ENCODE measurements around the gene DCTN3. TPM values are rescaled to one million over a fixed set of nuclear protein-coding genes. Genes with fewer than 3 reads are reported as not detected.

The DCTN3 gene
- total and polyA plus RNA-seq, 2 donors (not counting 3 experiments of a cell fraction or from before 2014, with no cell fraction given) = 91.0 to 170 TPM

- H3K27ac ChIP-seq (ENCODE audit: insufficient read depth, low read depth, low read length) = no peak overlapping the region
- FAIRE-seq = no peak
- H3K79me2 ChIP-seq (ENCODE audit: control insufficient read depth, insufficient read depth, low read length) = no peaks in the 10 kb centered on the region
- dilution Hi-C loops (cut with MboI; ENCODE audit: extremely low pct_ligation_motif_present, low sequenced_read_pairs) (no loop called here), intact Hi-C loops (cut with micrococcal nuclease) (no loop called here)
- H3K4me1 ChIP-seq (ENCODE audit: control insufficient read depth, extremely low read depth, insufficient read depth, low read length) = no peaks in the 10 kb centered on the region
- DNase-seq (ENCODE audit: low read depth, low spot score) = no peak
- H3K27me3 ChIP-seq (ENCODE audit: control insufficient read depth in 2 of 2, insufficient read depth in 2 of 2, low read length in 2 of 2) = peaks cover 18% of the 10 kb centered on the region in 2 experiments
- no peaks in the 10 kb centered on the region for H4K20me1 ChIP-seq (replicated peaks; ENCODE audit: control insufficient read depth, extremely low read depth, insufficient read depth, low read length)
- no peak overlapping the region for H2AFZ ChIP-seq (ENCODE audit: low read depth, low read length)
- TF ChIP-seq FOS (IDR thresholded peaks at IDR 0.05; ENCODE audit: borderline replicate concordance, insufficient read depth, low read length) (no peak), JUN (IDR thresholded peaks at IDR 0.05; ENCODE audit: borderline replicate concordance, insufficient read depth, insufficient read length, low read depth) (no peak)
- TF ChIP-seq, protein P1, sequence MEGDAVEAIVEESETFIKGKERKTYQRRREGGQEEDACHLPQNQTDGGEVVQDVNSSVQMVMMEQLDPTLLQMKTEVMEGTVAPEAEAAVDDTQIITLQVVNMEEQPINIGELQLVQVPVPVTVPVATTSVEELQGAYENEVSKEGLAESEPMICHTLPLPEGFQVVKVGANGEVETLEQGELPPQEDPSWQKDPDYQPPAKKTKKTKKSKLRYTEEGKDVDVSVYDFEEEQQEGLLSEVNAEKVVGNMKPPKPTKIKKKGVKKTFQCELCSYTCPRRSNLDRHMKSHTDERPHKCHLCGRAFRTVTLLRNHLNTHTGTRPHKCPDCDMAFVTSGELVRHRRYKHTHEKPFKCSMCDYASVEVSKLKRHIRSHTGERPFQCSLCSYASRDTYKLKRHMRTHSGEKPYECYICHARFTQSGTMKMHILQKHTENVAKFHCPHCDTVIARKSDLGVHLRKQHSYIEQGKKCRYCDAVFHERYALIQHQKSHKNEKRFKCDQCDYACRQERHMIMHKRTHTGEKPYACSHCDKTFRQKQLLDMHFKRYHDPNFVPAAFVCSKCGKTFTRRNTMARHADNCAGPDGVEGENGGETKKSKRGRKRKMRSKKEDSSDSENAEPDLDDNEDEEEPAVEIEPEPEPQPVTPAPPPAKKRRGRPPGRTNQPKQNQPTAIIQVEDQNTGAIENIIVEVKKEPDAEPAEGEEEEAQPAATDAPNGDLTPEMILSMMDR (IDR thresholded peaks at IDR 0.05; ENCODE audit: extremely low read depth in 1 of 2, insufficient read depth in 1 of 2, low read depth in 1 of 2, low read length in 2 of 2) = no peak
- ChIA-PET CTCF (interaction anchor here (1.0 to 2.6 kb wide), 3 partner anchors 19 to 32 kb away, joined by 3 to 17 read pairs (median 3); no protein-coding TSS in a partner anchor), POLR2A (no interaction called here)
- no peaks in the 10 kb centered on the region for H3K36me3 ChIP-seq (ENCODE audit: control insufficient read depth in 2 of 2, extremely low read depth in 1 of 2, insufficient read depth in 2 of 2, low read length in 2 of 2)
- H3K9me3 ChIP-seq (replicated peaks; ENCODE audit: control insufficient read depth, insufficient read depth, low read length) = no peaks in the 10 kb centered on the region
- H3K4me3 ChIP-seq (replicated peaks in 1 of 3; ENCODE audit: insufficient read depth in 1 of 3, low read depth in 1 of 3, low read length in 3 of 3) = no peak overlapping the region
- no TSS peak for BruUV-seq (replicated peaks)
- H3K4me2 ChIP-seq (ENCODE audit: insufficient read depth, low read length) = no peak overlapping the region
- no peak overlapping the region for H3K9ac ChIP-seq (replicated peaks; ENCODE audit: extremely low read depth, insufficient read depth, low read length)
- H3K9me1 ChIP-seq (replicated peaks; ENCODE audit: control insufficient read depth, extremely low read depth, insufficient read depth, low read length) = no peaks in the 10 kb centered on the region
Observed at GRCh38 chr9:34572092-34572491, 48.2 kb downstream of the DCTN3 start.

DNA sequence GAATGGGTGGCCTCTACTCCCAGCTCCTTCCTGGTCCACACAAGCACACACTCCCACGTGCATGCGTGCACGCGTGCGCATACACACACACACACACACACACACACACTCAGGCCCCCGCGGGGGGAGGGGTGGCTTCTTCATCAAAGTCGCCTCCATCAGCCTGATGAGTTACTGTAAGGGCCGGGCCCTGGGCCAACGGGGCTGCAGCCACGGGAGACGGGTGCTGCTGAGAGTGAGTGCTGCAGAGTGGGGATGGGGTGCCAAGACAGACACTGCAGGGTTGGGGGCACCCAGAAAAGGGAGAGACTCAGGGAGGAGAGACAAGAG lies 48.8 kb downstream of the DCTN3 start:
- dilution Hi-C loops (cut with MboI; ENCODE audit: extremely low pct_ligation_motif_present, low sequenced_read_pairs) (no loop called here), intact Hi-C loops (cut with micrococcal nuclease) (no loop called here)
- no TSS peak for BruUV-seq (replicated peaks)
- no peaks in the 10 kb centered on the region for H3K4me1 ChIP-seq (ENCODE audit: control insufficient read depth, extremely low read depth, insufficient read depth, low read length)
- H3K36me3 ChIP-seq (ENCODE audit: control insufficient read depth in 2 of 2, extremely low read depth in 1 of 2, insufficient read depth in 2 of 2, low read length in 2 of 2) = no peaks in the 10 kb centered on the region
- H3K9me1 ChIP-seq (replicated peaks; ENCODE audit: control insufficient read depth, extremely low read depth, insufficient read depth, low read length) = no peaks in the 10 kb centered on the region
- POLR2A ChIA-PET = no interaction called here
- no peak overlapping the region for H2AFZ ChIP-seq (ENCODE audit: low read depth, low read length)
- FAIRE-seq = no peak
- TF ChIP-seq MAX (IDR thresholded peaks at IDR 0.05; ENCODE audit: insufficient read depth, insufficient read length) (no peak), POLR2A (IDR thresholded peaks at IDR 0.05; ENCODE audit: low read depth, low read length) (no peak), MYC (IDR thresholded peaks at IDR 0.05; ENCODE audit: low read depth, low read length) (no peak), EZH2 (IDR thresholded peaks at IDR 0.05; ENCODE audit: borderline replicate concordance, low read depth, low read length, severe bottlenecking) (no peak), GATA2 (IDR thresholded peaks at IDR 0.05; ENCODE audit: insufficient read depth, insufficient read length, low read depth, low read length) (no peak), JUN (IDR thresholded peaks at IDR 0.05; ENCODE audit: borderline replicate concordance, insufficient read depth, insufficient read length, low read depth) (no peak), POLR2AphosphoS5 (IDR thresholded peaks at IDR 0.05; ENCODE audit: insufficient read depth, low read depth, low read length) (no peak), FOS (IDR thresholded peaks at IDR 0.05; ENCODE audit: borderline replicate concordance, insufficient read depth, low read length) (no peak)
- TF ChIP-seq, protein P1 (IDR thresholded peaks at IDR 0.05; ENCODE audit: extremely low read depth in 1 of 2, insufficient read depth in 1 of 2, low read depth in 1 of 2, low read length in 2 of 2) = no peak
- no peaks in the 10 kb centered on the region for H4K20me1 ChIP-seq (replicated peaks; ENCODE audit: control insufficient read depth, extremely low read depth, insufficient read depth, low read length)
- H3K79me2 ChIP-seq (ENCODE audit: control insufficient read depth, insufficient read depth, low read length) = no peaks in the 10 kb centered on the region
- peaks cover 12 to 15% of the 10 kb centered on the region in 2 experiments for H3K27me3 ChIP-seq (ENCODE audit: control insufficient read depth in 2 of 2, insufficient read depth in 2 of 2, low read length in 2 of 2)
- H3K4me2 ChIP-seq (ENCODE audit: insufficient read depth, low read length) = no peak overlapping the region
- H3K27ac ChIP-seq (ENCODE audit: insufficient read depth, low read depth, low read length) = no peak overlapping the region
- no peak for DNase-seq (ENCODE audit: low read depth, low spot score)
- H3K4me3 ChIP-seq (replicated peaks in 1 of 3; ENCODE audit: insufficient read depth in 1 of 3, low read depth in 1 of 3, low read length in 3 of 3) = no peak overlapping the region
- no peak overlapping the region for H3K9ac ChIP-seq (replicated peaks; ENCODE audit: extremely low read depth, insufficient read depth, low read length)
- CTCF ChIA-PET = interaction anchor here (1.0 to 2.6 kb wide), 5 partner anchors 10 to 168 kb away, joined by 3 to 17 read pairs (median 3); no protein-coding TSS in a partner anchor
- H3K9me3 ChIP-seq (replicated peaks; ENCODE audit: control insufficient read depth, insufficient read depth, low read length) = no peaks in the 10 kb centered on the region
